Measurements from ENCODE around the gene RNF126. TPM values are rescaled to one million over a fixed set of nuclear protein-coding genes. Genes with fewer than 3 reads are reported as not detected.

The RNF126 gene
- total RNA-seq, 1 experiment from 2014 or later, result 73.6 TPM

Other genes starting within 250 kb of the RNF126 start
- gene SHC2, start 202.2 kb downstream of the RNF126 start, total RNA-seq (2014; rRNA removed), result 0.32 and 0.57 TPM in 2 replicates
- 0.19 and 0.23 TPM in 2 replicates for gene MADCAM1, start 166.7 kb downstream of the RNF126 start, total RNA-seq (2014; rRNA removed)
- gene TPGS1, start 155.7 kb downstream of the RNF126 start, total RNA-seq (2014; rRNA removed), result 84.8 and 85.9 TPM in 2 replicates
- gene CDC34, start 131.5 kb downstream of the RNF126 start, total RNA-seq (2014; rRNA removed), result 64.6 and 69.6 TPM in 2 replicates
- gene GZMM, start 119.2 kb downstream of the RNF126 start, total RNA-seq (2014; rRNA removed), result 1.7 TPM in 1 of 2 replicates, not detected in the other
- 746 and 758 TPM in 2 replicates for gene BSG, start 90.6 kb downstream of the RNF126 start, total RNA-seq (2014; rRNA removed)
- gene HCN2, start 73.3 kb downstream of the RNF126 start, total RNA-seq (2014; rRNA removed), result 1.4 and 1.9 TPM in 2 replicates
- gene POLRMT, start 29.7 kb downstream of the RNF126 start, total RNA-seq (2014; rRNA removed), result 42.4 and 44.4 TPM in 2 replicates
- not detected in 2 replicates for gene FGF22, start 23.3 kb downstream of the RNF126 start, total RNA-seq (2014; rRNA removed)
- gene FSTL3, start 13.2 kb upstream of the RNF126 start, total RNA-seq (2014; rRNA removed), result 125 and 217 TPM in 2 replicates
- gene PRSS57, start 32.2 kb upstream of the RNF126 start, total RNA-seq (2014; rRNA removed), result not detected in 2 replicates
- gene PALM, start 45.7 kb upstream of the RNF126 start, total RNA-seq (2014; rRNA removed), result 2.2 and 2.3 TPM in 2 replicates
- 0.46 and 0.58 TPM in 2 replicates for gene MISP, start 87.9 kb upstream of the RNF126 start, total RNA-seq (2014; rRNA removed)
- gene PTBP1, start 134.2 kb upstream of the RNF126 start, total RNA-seq (2014; rRNA removed), result 425 and 475 TPM in 2 replicates
- gene PLPPR3, start 158.7 kb upstream of the RNF126 start, total RNA-seq (2014; rRNA removed), result 0.06 TPM in 1 of 2 replicates, not detected in the other
- not detected in 2 replicates for gene AZU1, start 164.6 kb upstream of the RNF126 start, total RNA-seq (2014; rRNA removed)
- gene PRTN3, start 177.8 kb upstream of the RNF126 start, total RNA-seq (2014; rRNA removed), result not detected in 2 replicates
- gene ELANE, start 189.1 kb upstream of the RNF126 start, total RNA-seq (2014; rRNA removed), result 0.11 TPM in 1 of 2 replicates, not detected in the other
- 0.38 TPM in 1 of 2 replicates, not detected in the other for gene CFD, start 196.4 kb upstream of the RNF126 start, total RNA-seq (2014; rRNA removed)
- gene MED16, start 230.0 kb upstream of the RNF126 start, total RNA-seq (2014; rRNA removed), result 36.3 and 38.7 TPM in 2 replicates
- gene RNU6-9, start 230.3 kb upstream of the RNF126 start, total RNA-seq (2014; rRNA removed), result not detected in 2 replicates